HG03097 (cell line): ENCODE results near the gene FAM168B.
"Not testable (repeated sequence)": the region's sequence is repeated elsewhere in the genome, so short reads cannot be mapped to it uniquely, and the experiment has no call there.

Source experiments
- ATAC-seq: cut with Tn5 transposase; IDR thresholded peaks from one replicate; pipeline ENCODE4 v1.9.1; 2021; ENCODE audit not compliant: unreplicated experiment, low FRiP score

FAM168B gene

GRCh38 chr2:131104487-131105155 lies 11.4 kb upstream of the FAM168B start:
- ATAC-seq, result peak; percentile 70

- ATAC-seq, result no peak
These were observed 9.9 kb upstream of the FAM168B start for GRCh38 chr2:131103165-131103564.

GRCh38 chr2:131094463-131095281 lies 1.4 kb upstream of the FAM168B start:
- ATAC-seq, result no peak

- ATAC-seq, result peak; percentile 76
These were observed 619 bp upstream of the FAM168B start for GRCh38 chr2:131093696-131094462.

GRCh38 chr2:131092458-131093005 lies 728 bp downstream of the FAM168B start:
- no peak for ATAC-seq

GRCh38 chr2:131085646-131086045 lies 7.6 kb downstream of the FAM168B start:
- no peak for ATAC-seq

GRCh38 chr2:131081190-131081589 lies 12.1 kb downstream of the FAM168B start:
- ATAC-seq, result no peak

GRCh38 chr2:131079931-131080330 lies 13.3 kb downstream of the FAM168B start:
- ATAC-seq, result not testable (repeated sequence)

GRCh38 chr2:131077966-131078365 lies 15.3 kb downstream of the FAM168B start:
- no peak for ATAC-seq

- ATAC-seq, result no peak
These were observed 15.9 kb downstream of the FAM168B start for GRCh38 chr2:131077182-131077846.

GRCh38 chr2:131076707-131077106 lies 16.6 kb downstream of the FAM168B start:
- ATAC-seq, result no peak

GRCh38 chr2:131075578-131075977 lies 17.7 kb downstream of the FAM168B start:
- not testable (repeated sequence) for ATAC-seq

- ATAC-seq, result not testable (repeated sequence)
These were observed 25.1 kb downstream of the FAM168B start for GRCh38 chr2:131068172-131068571.

- ATAC-seq, result no peak
These were observed 25.7 kb downstream of the FAM168B start for GRCh38 chr2:131067465-131068125.

- no peak for ATAC-seq
These were observed 28.4 kb downstream of the FAM168B start for GRCh38 chr2:131064589-131065512.

GRCh38 chr2:131063501-131064283 lies 29.6 kb downstream of the FAM168B start:
- ATAC-seq, result no peak

- no peak for ATAC-seq
These were observed 34.3 kb downstream of the FAM168B start for GRCh38 chr2:131058920-131059319.

- no peak for ATAC-seq
These were observed 34.9 kb downstream of the FAM168B start for GRCh38 chr2:131058214-131058843.
